GM21447 (cell line): Measurements from ENCODE around the gene MPPED1.

Experiments
- ATAC-seq: cut with Tn5 transposase; IDR thresholded peaks from one replicate; pipeline ENCODE4 v1.9.1; 2021; ENCODE audit not compliant: unreplicated experiment

The MPPED1 gene

GRCh38 chr22:43409800-43410199 is 2.0 kb upstream of the MPPED1 start:
- no peak for ATAC-seq

GRCh38 chr22:43411040-43411868 is 560 bp upstream of the MPPED1 start:
- ATAC-seq, result no peak

- no peak for ATAC-seq
Measured at GRCh38 chr22:43412808-43413795, 1.3 kb downstream of the MPPED1 start.

GRCh38 chr22:43413826-43414225 is 2.0 kb downstream of the MPPED1 start:
- no peak for ATAC-seq

GRCh38 chr22:43415681-43416080 is 3.9 kb downstream of the MPPED1 start:
- no peak for ATAC-seq

GRCh38 chr22:43417555-43417954 is 5.7 kb downstream of the MPPED1 start:
- ATAC-seq, result no peak

- no peak for ATAC-seq
Measured at GRCh38 chr22:43418079-43418825, 6.4 kb downstream of the MPPED1 start.

GRCh38 chr22:43419371-43420080 is 7.7 kb downstream of the MPPED1 start:
- ATAC-seq, result no peak

GRCh38 chr22:43421046-43421665 is 9.3 kb downstream of the MPPED1 start:
- no peak for ATAC-seq

- ATAC-seq, result no peak
Measured at GRCh38 chr22:43421914-43422615, 10.3 kb downstream of the MPPED1 start.

- ATAC-seq, result no peak
Measured at GRCh38 chr22:43423046-43423445, 11.2 kb downstream of the MPPED1 start.

GRCh38 chr22:43424201-43424600 is 12.4 kb downstream of the MPPED1 start:
- no peak for ATAC-seq

- no peak for ATAC-seq
Measured at GRCh38 chr22:43424666-43425630, 13.1 kb downstream of the MPPED1 start.

- no peak for ATAC-seq
Measured at GRCh38 chr22:43425976-43426785, 14.4 kb downstream of the MPPED1 start.

- no peak for ATAC-seq
Measured at GRCh38 chr22:43426816-43427215, 15.0 kb downstream of the MPPED1 start.

- no peak for ATAC-seq
Measured at GRCh38 chr22:43427296-43428004, 15.6 kb downstream of the MPPED1 start.

GRCh38 chr22:43428005-43428485 is 16.2 kb downstream of the MPPED1 start:
- no peak for ATAC-seq
